HG02943 (cell line): Measurements from ENCODE around the gene NRIP1.
"Not testable (repeated sequence)": the region's sequence is repeated elsewhere in the genome, so short reads cannot be mapped to it uniquely, and the experiment has no call there.

Source experiments
- ATAC-seq: cut with Tn5 transposase; IDR thresholded peaks from one replicate; pipeline ENCODE4 v1.9.1; 2021; ENCODE audit warnings: mild to moderate bottlenecking, low read depth, moderate library complexity; ENCODE audit not compliant: unreplicated experiment

The NRIP1 gene

GRCh38 chr21:14943616-14944015 is 121.2 kb downstream of the NRIP1 start:
- ATAC-seq = no peak

- ATAC-seq = no peak
These were observed 121.9 kb downstream of the NRIP1 start for GRCh38 chr21:14942801-14943490.

GRCh38 chr21:14927324-14927723 is 137.5 kb downstream of the NRIP1 start:
- ATAC-seq = not testable (repeated sequence)

GRCh38 chr21:14926186-14926585 is 138.6 kb downstream of the NRIP1 start:
- no peak for ATAC-seq

- ATAC-seq = no peak
These were observed 141.3 kb downstream of the NRIP1 start for GRCh38 chr21:14923468-14923867.

GRCh38 chr21:14922980-14923379 is 141.8 kb downstream of the NRIP1 start:
- ATAC-seq = no peak

GRCh38 chr21:14918527-14918926 is 146.3 kb downstream of the NRIP1 start:
- no peak for ATAC-seq

- no peak for ATAC-seq
These were observed 147.0 kb downstream of the NRIP1 start for GRCh38 chr21:14917762-14918161.

GRCh38 chr21:14916676-14917141 is 148.1 kb downstream of the NRIP1 start:
- no peak for ATAC-seq

- no peak for ATAC-seq
These were observed 151.2 kb downstream of the NRIP1 start for GRCh38 chr21:14913638-14914037.

GRCh38 chr21:14911351-14911750 is 153.4 kb downstream of the NRIP1 start:
- ATAC-seq = no peak
